Measurements from ENCODE around the gene ETV6. TPM values are rescaled to one million over a fixed set of nuclear protein-coding genes. Genes with fewer than 3 reads are reported as not detected.
A peak's percentile ranks its signal among the peaks of the same experiment; 100 is the strongest.

The ETV6 gene
- total and polyA plus RNA-seq, 9 of the 15 experiments (the other 6 are each of a cell fraction or from before 2014, with no cell fraction given): 0.81 to 12.7 (median 4.1) TPM

- no peak for TF ChIP-seq CEBPZ (IDR thresholded peaks at IDR 0.05; ENCODE audit: borderline replicate concordance, low read depth, low read length)
- 0 out of 4 replicates have a peak, but pooled peaks of 1 of the 2 experiments have one; percentile 36 for TF ChIP-seq MAZ (CRISPR knock-in tag; conservative IDR thresholded peaks at IDR 0.05 in 1 of 2, IDR thresholded peaks at IDR 0.05 in 1 of 2)
- TF ChIP-seq GTF2F1 (IDR thresholded peaks at IDR 0.05; ENCODE audit: low read depth, low read length): 0 out of 2 replicates have a peak, but pooled peaks have one; percentile 37
- TF ChIP-seq ZKSCAN3 (CRISPR knock-in tag; IDR thresholded peaks at IDR 0.05): no peak
- TF ChIP-seq ZBTB7A (IDR thresholded peaks at IDR 0.05; ENCODE audit: borderline replicate concordance, control insufficient read depth, low read depth, low read length): peak; percentile 71; the same call in 1 of the 2 replicates
- TF ChIP-seq, protein P1, sequence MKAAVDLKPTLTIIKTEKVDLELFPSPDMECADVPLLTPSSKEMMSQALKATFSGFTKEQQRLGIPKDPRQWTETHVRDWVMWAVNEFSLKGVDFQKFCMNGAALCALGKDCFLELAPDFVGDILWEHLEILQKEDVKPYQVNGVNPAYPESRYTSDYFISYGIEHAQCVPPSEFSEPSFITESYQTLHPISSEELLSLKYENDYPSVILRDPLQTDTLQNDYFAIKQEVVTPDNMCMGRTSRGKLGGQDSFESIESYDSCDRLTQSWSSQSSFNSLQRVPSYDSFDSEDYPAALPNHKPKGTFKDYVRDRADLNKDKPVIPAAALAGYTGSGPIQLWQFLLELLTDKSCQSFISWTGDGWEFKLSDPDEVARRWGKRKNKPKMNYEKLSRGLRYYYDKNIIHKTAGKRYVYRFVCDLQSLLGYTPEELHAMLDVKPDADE (conservative IDR thresholded peaks at IDR 0.05; ENCODE audit: control insufficient read depth, low read depth, low read length): no peak; the same call in 1 of the 2 replicates
- peak; percentile 92 for TF ChIP-seq MYC (IDR thresholded peaks at IDR 0.05; ENCODE audit: low read depth, low read length)
- no peak for TF ChIP-seq MYC (CRISPR knock-in tag; IDR thresholded peaks at IDR 0.05; ENCODE audit: borderline replicate concordance, low read depth)
- TF ChIP-seq FOXK2 (conservative IDR thresholded peaks at IDR 0.05 in 1 of 2, IDR thresholded peaks at IDR 0.05 in 1 of 2; ENCODE audit: low read depth in 2 of 2): 0 out of 4 replicates have a peak, but pooled peaks of 1 of the 2 experiments have one; percentile 31
Observed at GRCh38 chr12:11648514-11649412, 711 bp upstream of the ETV6 start (continued).
